IPS-15b (cell line): ENCODE results near the gene ZSCAN12.

ENCODE experiments used
- H3K27me3 ChIP-seq: one replicate; pipeline ENCODE4 v1.6.1; 2013; ENCODE audit warnings: low read length; ENCODE audit not compliant: control insufficient read depth, insufficient read depth
- H3K36me3 ChIP-seq: one replicate; pipeline ENCODE4 v1.6.1; 2013; ENCODE audit warnings: low read length; ENCODE audit not compliant: control insufficient read depth, insufficient read depth
- H3K4me1 ChIP-seq: one replicate; pipeline ENCODE4 v1.6.1; 2013; ENCODE audit warnings: mild to moderate bottlenecking, low read length; ENCODE audit not compliant: control insufficient read depth, insufficient read depth
- H3K4me3 ChIP-seq: one replicate; pipeline ENCODE4 v1.5.1; 2013; ENCODE audit warnings: low read depth, low read length
- H3K9ac ChIP-seq: one replicate; pipeline ENCODE4 v1.6.1; 2013; ENCODE audit warnings: low read depth, mild to moderate bottlenecking, low read length
- H3K9me3 ChIP-seq: one replicate; pipeline ENCODE4 v1.6.1; 2013; ENCODE audit warnings: mild to moderate bottlenecking, low read length; ENCODE audit not compliant: control insufficient read depth, insufficient read depth

Gene ZSCAN12

GRCh38 chr6:28349892-28350737 lies 49.4 kb downstream of the ZSCAN12 start, which contains the start of gene ZKSCAN3:
TSS of gene ZKSCAN3 (plus strand) at chr6:28349947. CDS start at chr6:28359587, 9,640 bp downstream.
- H3K4me3 ChIP-seq, result peak within 1 kb of the TSS; percentile 91
- peak within 1 kb of the TSS; percentile 86 for H3K9ac ChIP-seq
- peaks cover 3% of the 10 kb centered on the region for H3K4me1 ChIP-seq
- no peaks in the 10 kb centered on the region for H3K36me3 ChIP-seq
- no peaks in the 10 kb centered on the region for H3K9me3 ChIP-seq
- peaks cover 9% of the 10 kb centered on the region for H3K27me3 ChIP-seq

GRCh38 chr6:28349344-28349891 lies 50.1 kb downstream of the ZSCAN12 start:
- H3K27me3 ChIP-seq, result peaks cover 10% of the 10 kb centered on the region

GRCh38 chr6:28347119-28347518 lies 52.4 kb downstream of the ZSCAN12 start:
- Histone ChIP-seq H3K9me3 (no peaks in the 10 kb centered on the region), H3K4me1 (peaks cover 3% of the 10 kb centered on the region), H3K27me3 (peaks cover 10% of the 10 kb centered on the region), H3K36me3 (no peaks in the 10 kb centered on the region), H3K4me3 (no peak overlapping the region), H3K9ac (no peak overlapping the region)

More at GRCh38 chr6:28349344-28349891, 50.1 kb downstream of the ZSCAN12 start:
- Histone ChIP-seq H3K36me3 (no peaks in the 10 kb centered on the region), H3K4me1 (peaks cover 3% of the 10 kb centered on the region), H3K9me3 (no peaks in the 10 kb centered on the region), H3K4me3 (peak overlapping the region; percentile 91), H3K9ac (peak overlapping the region; percentile 86)

GRCh38 chr6:28345201-28345600 lies 54.3 kb downstream of the ZSCAN12 start:
- Histone ChIP-seq H3K4me3 (no peak overlapping the region), H3K9me3 (no peaks in the 10 kb centered on the region), H3K4me1 (no peaks in the 10 kb centered on the region), H3K9ac (no peak overlapping the region), H3K36me3 (no peaks in the 10 kb centered on the region), H3K27me3 (peaks cover 10% of the 10 kb centered on the region)

GRCh38 chr6:28343898-28344677 lies 55.5 kb downstream of the ZSCAN12 start:
- Histone ChIP-seq H3K4me1 (no peaks in the 10 kb centered on the region), H3K9me3 (no peaks in the 10 kb centered on the region), H3K27me3 (peaks cover 10% of the 10 kb centered on the region), H3K36me3 (no peaks in the 10 kb centered on the region), H3K9ac (no peak overlapping the region), H3K4me3 (no peak overlapping the region)

GRCh38 chr6:28340310-28341095 lies 59.0 kb downstream of the ZSCAN12 start:
- Histone ChIP-seq H3K4me3 (no peak overlapping the region), H3K27me3 (peaks cover 5% of the 10 kb centered on the region), H3K36me3 (no peaks in the 10 kb centered on the region), H3K9ac (no peak overlapping the region), H3K4me1 (peaks cover 5% of the 10 kb centered on the region), H3K9me3 (no peaks in the 10 kb centered on the region)

GRCh38 chr6:28337121-28337520 lies 62.4 kb downstream of the ZSCAN12 start:
- H3K9ac ChIP-seq, result peak overlapping the region; percentile 1
- H3K27me3 ChIP-seq, result no peaks in the 10 kb centered on the region
- peak overlapping the region; percentile 83 for H3K4me3 ChIP-seq
- peaks cover 10% of the 10 kb centered on the region for H3K4me1 ChIP-seq
- no peaks in the 10 kb centered on the region for H3K36me3 ChIP-seq
- H3K9me3 ChIP-seq, result no peaks in the 10 kb centered on the region

GRCh38 chr6:28336284-28337120 lies 63.0 kb downstream of the ZSCAN12 start:
- peak overlapping the region; percentile 83 for H3K4me3 ChIP-seq
- no peaks in the 10 kb centered on the region for H3K36me3 ChIP-seq
- H3K4me1 ChIP-seq, result peaks cover 10% of the 10 kb centered on the region
- peak overlapping the region; percentile 93 for H3K9ac ChIP-seq
- H3K9me3 ChIP-seq, result no peaks in the 10 kb centered on the region
- no peaks in the 10 kb centered on the region for H3K27me3 ChIP-seq

GRCh38 chr6:28335564-28336283 lies 63.8 kb downstream of the ZSCAN12 start, which contains the start of gene ZSCAN31:
TSS of gene ZSCAN31 (minus strand) at chr6:28336148. CDS start at chr6:28329683, 6,465 bp downstream.
- H3K9ac ChIP-seq, result peak within 1 kb of the TSS; percentile 93
- peak within 1 kb of the TSS; percentile 83 for H3K4me3 ChIP-seq
- H3K27me3 ChIP-seq, result no peaks in the 10 kb centered on the region
- no peaks in the 10 kb centered on the region for H3K36me3 ChIP-seq
- H3K9me3 ChIP-seq, result no peaks in the 10 kb centered on the region
- peaks cover 10% of the 10 kb centered on the region for H3K4me1 ChIP-seq

GRCh38 chr6:28335040-28335563 lies 64.4 kb downstream of the ZSCAN12 start:
- Histone ChIP-seq H3K4me1 (peaks cover 10% of the 10 kb centered on the region), H3K36me3 (no peaks in the 10 kb centered on the region), H3K9me3 (no peaks in the 10 kb centered on the region), H3K27me3 (no peaks in the 10 kb centered on the region), H3K4me3 (peak overlapping the region; percentile 83), H3K9ac (peak overlapping the region; percentile 93)
